GM23338 (cell line): ENCODE measurements around the gene ITGB3.
A peak's percentile ranks its signal among the peaks of the same experiment; 100 is the strongest.

Experiments
- CTCF ChIP-seq, 2 experiments: fragments of 200-600 bp in 1 of 2; sonication (generic) in 1 of 2; conservative IDR thresholded peaks; 2 replicates each; pipeline versions ENCODE4 v1.5.1 to v1.6.1; 2016 to 2017; ENCODE audit warnings: antibody characterized with exemption in 2 of 2, low read depth in 2 of 2, mild to moderate bottlenecking in 2 of 2, moderate library complexity in 1 of 2
- EZH2 ChIP-seq: fragments of 200-600 bp; sonication (generic); IDR thresholded peaks from one replicate; pipeline ENCODE4 v1.8.0; 2017; ENCODE audit warnings: antibody characterized with exemption, mild to moderate bottlenecking, low read depth; ENCODE audit not compliant: unreplicated experiment
- POLR2AphosphoS5 ChIP-seq: IDR thresholded peaks from 2 replicates; pipeline ENCODE4 v1.6.1; 2016; ENCODE audit warnings: antibody characterized with exemption, low read depth

- TF ChIP-seq CTCF (conservative IDR thresholded peaks at IDR 0.05; ENCODE audit: low read depth in 2 of 2) (peak in 1 of 2 experiments; percentile 12; a peak in 1 of 4 replicates), POLR2AphosphoS5 (no peak), EZH2 (no peak)
Observed at GRCh38 chr17:47318197-47318918, 64.7 kb downstream of the ITGB3 start.
